GM13976 (cell line): ENCODE results near the gene LRRC14B.
"Not testable (repeated sequence)": the region's sequence is repeated elsewhere in the genome, so short reads cannot be mapped to it uniquely, and the experiment has no call there.

Experiments
- DNase-seq: peaks from one replicate; pipeline ENCODE4 v3.0.0; 2012; ENCODE audit warnings: low spot score
- in situ Hi-C: fragments of 300-500 bp; cut with MboI; formaldehyde crosslinking; loops from one replicate; pipeline ENCODE4 v1.12.0; 2022; ENCODE audit warnings: low sequenced_read_pairs, mixed read lengths, inconsistent platforms; ENCODE audit not compliant: unreplicated experiment

The LRRC14B gene

GRCh38 chr5:245717-246116, 54.4 kb downstream of the LRRC14B start:
- in situ Hi-C loops, DNase-seq: not testable (repeated sequence)
